Measurements from ENCODE around the gene RTL1. TPM values are rescaled to one million over a fixed set of nuclear protein-coding genes. Genes with fewer than 3 reads are reported as not detected.

The RTL1 gene
- total and polyA plus RNA-seq, 2 donors (not counting 3 experiments of a cell fraction or from before 2014, with no cell fraction given), result not detected

DNA sequence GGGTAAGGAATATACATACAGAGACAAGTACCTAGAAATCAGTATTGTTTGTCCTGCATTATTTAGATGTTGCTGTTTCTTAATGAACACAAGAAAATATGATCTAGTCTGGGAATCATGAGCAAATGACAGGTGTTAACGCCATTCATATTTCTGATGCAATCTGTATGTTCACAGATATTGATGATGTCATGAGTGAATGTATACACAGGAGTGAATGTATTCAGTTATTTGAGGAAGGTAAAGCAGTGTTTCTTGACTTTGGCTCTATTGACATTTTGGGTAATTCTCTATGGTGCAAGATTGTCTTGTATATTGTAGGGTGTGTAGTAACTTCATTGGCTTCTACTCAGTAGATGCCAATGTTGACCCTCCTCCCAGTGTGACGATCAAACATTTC, 26.7 kb upstream of the RTL1 start:
- ChIA-PET CTCF (no interaction called here), POLR2A (no interaction called here)
- dilution Hi-C loops (cut with MboI; ENCODE audit: extremely low pct_ligation_motif_present, low sequenced_read_pairs), result no loop called here
- TF ChIP-seq, protein P1, sequence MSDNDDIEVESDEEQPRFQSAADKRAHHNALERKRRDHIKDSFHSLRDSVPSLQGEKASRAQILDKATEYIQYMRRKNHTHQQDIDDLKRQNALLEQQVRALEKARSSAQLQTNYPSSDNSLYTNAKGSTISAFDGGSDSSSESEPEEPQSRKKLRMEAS (IDR thresholded peaks at IDR 0.05; ENCODE audit: insufficient read depth, insufficient read length), result no peak
- TF ChIP-seq FOS (IDR thresholded peaks at IDR 0.05; ENCODE audit: borderline replicate concordance, insufficient read depth, low read length) (no peak), GATA2 (IDR thresholded peaks at IDR 0.05; ENCODE audit: insufficient read depth, insufficient read length, low read depth, low read length) (no peak), POLR2A (IDR thresholded peaks at IDR 0.05; ENCODE audit: low read depth, low read length) (no peak)
- H3K9ac ChIP-seq (replicated peaks; ENCODE audit: extremely low read depth, insufficient read depth, low read length), result no peak overlapping the region
- H3K27me3 ChIP-seq (ENCODE audit: control insufficient read depth in 2 of 2, insufficient read depth in 2 of 2, low read length in 2 of 2), result no peaks in the 10 kb centered on the region
- peaks cover 2% of the 10 kb centered on the region for H3K9me1 ChIP-seq (replicated peaks; ENCODE audit: control insufficient read depth, extremely low read depth, insufficient read depth, low read length)
- intact Hi-C loops (cut with micrococcal nuclease), result no loop called here
- no peaks in the 10 kb centered on the region for H3K79me2 ChIP-seq (ENCODE audit: control insufficient read depth, insufficient read depth, low read length)
- no peaks in the 10 kb centered on the region for H3K36me3 ChIP-seq (ENCODE audit: control insufficient read depth in 2 of 2, extremely low read depth in 1 of 2, insufficient read depth in 2 of 2, low read length in 2 of 2)
- DNase-seq (ENCODE audit: low read depth, low spot score), result no peak
- no peak overlapping the region for H2AFZ ChIP-seq (ENCODE audit: low read depth, low read length)
- H3K4me3 ChIP-seq (replicated peaks in 1 of 3; ENCODE audit: insufficient read depth in 1 of 3, low read depth in 1 of 3, low read length in 3 of 3), result no peak overlapping the region
- H3K4me2 ChIP-seq (ENCODE audit: insufficient read depth, low read length), result no peak overlapping the region
- no peaks in the 10 kb centered on the region for H3K9me3 ChIP-seq (replicated peaks; ENCODE audit: control insufficient read depth, insufficient read depth, low read length)
- H4K20me1 ChIP-seq (replicated peaks; ENCODE audit: control insufficient read depth, extremely low read depth, insufficient read depth, low read length), result no peaks in the 10 kb centered on the region
- no peak for FAIRE-seq
- H3K27ac ChIP-seq (ENCODE audit: insufficient read depth, low read depth, low read length), result no peak overlapping the region
- BruUV-seq (replicated peaks), result no TSS peak
- no peaks in the 10 kb centered on the region for H3K4me1 ChIP-seq (ENCODE audit: control insufficient read depth, extremely low read depth, insufficient read depth, low read length)

DNA sequence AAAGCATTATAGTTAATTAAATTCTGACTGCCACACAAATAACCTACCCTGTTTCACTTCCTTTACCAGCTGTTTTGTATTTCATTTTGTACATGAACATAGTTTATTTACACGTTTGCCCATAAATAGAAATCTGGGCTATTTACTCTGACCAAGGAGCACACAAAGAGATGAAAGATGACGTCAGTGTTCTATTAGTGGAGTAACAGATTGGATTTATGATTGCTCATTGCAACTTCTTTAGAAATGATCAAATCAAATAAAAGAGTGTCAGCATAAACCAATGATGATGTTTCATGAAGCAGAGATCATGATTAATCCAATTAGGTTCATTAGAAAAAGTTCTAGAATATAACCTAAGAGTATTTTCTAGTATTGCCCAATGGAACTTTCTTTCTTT, 12.0 kb upstream of the RTL1 start:
- DNase-seq (ENCODE audit: low read depth, low spot score) (no peak), FAIRE-seq (no peak)
- H3K4me3 ChIP-seq (replicated peaks in 1 of 3; ENCODE audit: insufficient read depth in 1 of 3, low read depth in 1 of 3, low read length in 3 of 3), result no peak overlapping the region
- H3K9ac ChIP-seq (replicated peaks; ENCODE audit: extremely low read depth, insufficient read depth, low read length), result no peak overlapping the region
- H4K20me1 ChIP-seq (replicated peaks; ENCODE audit: control insufficient read depth, extremely low read depth, insufficient read depth, low read length), result no peaks in the 10 kb centered on the region
- no peaks in the 10 kb centered on the region for H3K79me2 ChIP-seq (ENCODE audit: control insufficient read depth, insufficient read depth, low read length)
- POLR2A ChIA-PET, result no interaction called here
- H3K9me1 ChIP-seq (replicated peaks; ENCODE audit: control insufficient read depth, extremely low read depth, insufficient read depth, low read length), result no peaks in the 10 kb centered on the region
- no TSS peak for BruUV-seq (replicated peaks)
- H3K27me3 ChIP-seq (ENCODE audit: control insufficient read depth in 2 of 2, insufficient read depth in 2 of 2, low read length in 2 of 2), result no peaks in the 10 kb centered on the region
- dilution Hi-C loops (cut with MboI; ENCODE audit: extremely low pct_ligation_motif_present, low sequenced_read_pairs), result no loop called here
- CTCF ChIA-PET, result no interaction called here
- no peak overlapping the region for H3K4me2 ChIP-seq (ENCODE audit: insufficient read depth, low read length)
- no peaks in the 10 kb centered on the region for H3K9me3 ChIP-seq (replicated peaks; ENCODE audit: control insufficient read depth, insufficient read depth, low read length)
- no peak overlapping the region for H2AFZ ChIP-seq (ENCODE audit: low read depth, low read length)
- H3K36me3 ChIP-seq (ENCODE audit: control insufficient read depth in 2 of 2, extremely low read depth in 1 of 2, insufficient read depth in 2 of 2, low read length in 2 of 2), result peaks cover 2 to 4% of the 10 kb centered on the region in 2 experiments
- intact Hi-C loops (cut with micrococcal nuclease), result no loop called here
- no peak overlapping the region for H3K27ac ChIP-seq (ENCODE audit: insufficient read depth, low read depth, low read length)
- H3K4me1 ChIP-seq (ENCODE audit: control insufficient read depth, extremely low read depth, insufficient read depth, low read length), result peaks cover 7% of the 10 kb centered on the region
- no peak for TF ChIP-seq JUN (IDR thresholded peaks at IDR 0.05; ENCODE audit: borderline replicate concordance, insufficient read depth, insufficient read length, low read depth)
- no peak for TF ChIP-seq POLR2AphosphoS5 (IDR thresholded peaks at IDR 0.05; ENCODE audit: insufficient read depth, low read depth, low read length)
- no peak for TF ChIP-seq MYC (IDR thresholded peaks at IDR 0.05; ENCODE audit: low read depth, low read length)

Measured in endothelial cell of umbilical vein (primary cell).